Kidney (tissue), 14 donors: ENCODE results near the gene ARPP21. TPM values are rescaled to one million over a fixed set of nuclear protein-coding genes. Genes with fewer than 3 reads are reported as not detected.

ENCODE experiments used
- DNase-seq, 5 donors: peaks; one replicate each; pipeline ENCODE4 v3.0.0-alpha.2; 2013 to 2020
- FAIRE-seq: peaks from 2 replicates; lab custom pipeline; 2012; peaks lifted over from hg19 to GRCh38; lab: Jason Lieb, UNC
- H3K27ac ChIP-seq, 2 donors: one replicate each; pipeline ENCODE4 v1.7.0; 2013; ENCODE audit warnings: low read depth in 2 of 2, low read length in 2 of 2, inconsistent platforms in 1 of 2
- H3K27me3 ChIP-seq: one replicate; pipeline ENCODE4 v1.7.1; 2013; ENCODE audit warnings: low read length, inconsistent platforms; ENCODE audit not compliant: control insufficient read depth, insufficient read depth
- H3K36me3 ChIP-seq, 3 donors: one replicate each; pipeline versions ENCODE4 v1.7.0 to v1.7.1; 2013; ENCODE audit warnings: low read length in 3 of 3, control low read depth in 1 of 3, inconsistent platforms in 1 of 3; ENCODE audit not compliant: insufficient read depth in 3 of 3, control insufficient read depth in 2 of 3
- H3K4me1 ChIP-seq, 3 donors: one replicate each; pipeline versions ENCODE4 v1.7.0 to v1.7.1; 2013; ENCODE audit warnings: low read length in 3 of 3, inconsistent platforms in 1 of 3, low read depth in 1 of 3; ENCODE audit not compliant: control insufficient read depth in 2 of 3, insufficient read depth in 2 of 3
- H3K4me3 ChIP-seq, 3 donors: one replicate each; pipeline versions ENCODE4 v1.7.0 to v1.8.1; 2013; ENCODE audit warnings: low read length in 3 of 3, control low read depth in 1 of 3, inconsistent platforms in 1 of 3
- H3K9ac ChIP-seq, 3 donors: one replicate each; pipeline versions ENCODE4 v1.7.0 to v1.7.1; 2013; ENCODE audit warnings: low read length in 3 of 3, control low read depth in 1 of 3, inconsistent platforms in 1 of 3
- H3K9me3 ChIP-seq, 3 donors: one replicate each; pipeline versions ENCODE4 v1.7.0 to v1.7.1; 2013; ENCODE audit warnings: low read length in 3 of 3, control low read depth in 1 of 3, inconsistent platforms in 1 of 3; ENCODE audit not compliant: control insufficient read depth in 2 of 3, insufficient read depth in 1 of 3
- intact Hi-C: fragments of 100-400 bp; cut with DNase I; formaldehyde crosslinking; loops from one replicate; pipeline ENCODE4 v1.11.1; 2022
- polyA plus RNA-seq: library from polyadenylated mRNA; stranded (reverse); fragments of 350-450 nt; fragmentation: Illumina TruSeq; extraction: RNeasy Lipid Tissue Mini Kit (QIAGEN cat#74804); gene quantifications from one replicate; pipeline ENCODE4 v1.2.3, GENCODE V29; 2014; ENCODE audit warnings: low read depth, low replicate concordance; ENCODE audit not compliant: insufficient read depth
- total RNA-seq: library from RNA; stranded (reverse); fragmentation: NEBNext Ultra II Directional; extraction: Animal tissue kit (Norgen Biotek cat#: 25700); gene quantifications from one replicate; pipeline ENCODE4 v1.2.1, GENCODE V29; 2021
- TF ChIP-seq, protein P1 (sequence below): IDR thresholded peaks from 3 replicates; pipeline ENCODE4 v1.5.1; 2012; ENCODE audit warnings: mild to moderate bottlenecking, moderate library complexity, borderline replicate concordance; ENCODE audit not compliant: insufficient read depth; ENCODE audit errors: extremely low read depth
- donor health status: control.
- donor health status: control.
- donor health status: control.
- donor health status: control.
- donor health status: control.
- donor health status: DM: yes; HTN: yes; CAD: no.
- donor health status: Normal renal cell carcinoma (clear cell type).

Gene ARPP21
- total and polyA plus RNA-seq, 2 donors from 2014 or later = 0.11 to 0.44 TPM

DNA sequence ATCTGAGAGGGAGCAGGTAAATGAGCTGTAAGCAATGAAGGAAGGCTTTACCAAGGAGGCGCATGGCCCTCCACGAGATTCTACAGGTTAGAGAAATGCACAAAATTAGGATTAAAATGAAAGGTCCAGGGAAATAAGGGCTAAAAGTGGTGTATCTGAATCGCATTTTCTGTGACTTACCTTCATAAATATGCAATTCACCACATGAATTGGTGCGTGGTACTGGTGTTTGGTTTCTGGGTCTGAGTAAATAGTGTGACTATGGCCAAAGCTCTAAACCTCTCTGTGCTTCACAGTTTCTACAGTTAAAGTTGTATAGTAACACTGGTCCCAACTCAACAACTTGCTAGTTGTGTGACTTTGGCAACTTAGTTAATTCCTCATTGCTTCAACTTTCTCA lies 8.1 kb downstream of the ARPP21 start:
- H3K27ac ChIP-seq = no peak overlapping the region
- H3K4me3 ChIP-seq = no peak overlapping the region
- H3K4me1 ChIP-seq = no peaks in the 10 kb centered on the region
- DNase-seq (no peak), FAIRE-seq (no peak)
- no peaks in the 10 kb centered on the region for H3K9me3 ChIP-seq
- H3K27me3 ChIP-seq = no peaks in the 10 kb centered on the region
- intact Hi-C loops = no loop called here
- H3K9ac ChIP-seq = no peak overlapping the region
- TF ChIP-seq, protein P1, sequence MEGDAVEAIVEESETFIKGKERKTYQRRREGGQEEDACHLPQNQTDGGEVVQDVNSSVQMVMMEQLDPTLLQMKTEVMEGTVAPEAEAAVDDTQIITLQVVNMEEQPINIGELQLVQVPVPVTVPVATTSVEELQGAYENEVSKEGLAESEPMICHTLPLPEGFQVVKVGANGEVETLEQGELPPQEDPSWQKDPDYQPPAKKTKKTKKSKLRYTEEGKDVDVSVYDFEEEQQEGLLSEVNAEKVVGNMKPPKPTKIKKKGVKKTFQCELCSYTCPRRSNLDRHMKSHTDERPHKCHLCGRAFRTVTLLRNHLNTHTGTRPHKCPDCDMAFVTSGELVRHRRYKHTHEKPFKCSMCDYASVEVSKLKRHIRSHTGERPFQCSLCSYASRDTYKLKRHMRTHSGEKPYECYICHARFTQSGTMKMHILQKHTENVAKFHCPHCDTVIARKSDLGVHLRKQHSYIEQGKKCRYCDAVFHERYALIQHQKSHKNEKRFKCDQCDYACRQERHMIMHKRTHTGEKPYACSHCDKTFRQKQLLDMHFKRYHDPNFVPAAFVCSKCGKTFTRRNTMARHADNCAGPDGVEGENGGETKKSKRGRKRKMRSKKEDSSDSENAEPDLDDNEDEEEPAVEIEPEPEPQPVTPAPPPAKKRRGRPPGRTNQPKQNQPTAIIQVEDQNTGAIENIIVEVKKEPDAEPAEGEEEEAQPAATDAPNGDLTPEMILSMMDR = no peak
- H3K36me3 ChIP-seq = no peaks in the 10 kb centered on the region

DNA sequence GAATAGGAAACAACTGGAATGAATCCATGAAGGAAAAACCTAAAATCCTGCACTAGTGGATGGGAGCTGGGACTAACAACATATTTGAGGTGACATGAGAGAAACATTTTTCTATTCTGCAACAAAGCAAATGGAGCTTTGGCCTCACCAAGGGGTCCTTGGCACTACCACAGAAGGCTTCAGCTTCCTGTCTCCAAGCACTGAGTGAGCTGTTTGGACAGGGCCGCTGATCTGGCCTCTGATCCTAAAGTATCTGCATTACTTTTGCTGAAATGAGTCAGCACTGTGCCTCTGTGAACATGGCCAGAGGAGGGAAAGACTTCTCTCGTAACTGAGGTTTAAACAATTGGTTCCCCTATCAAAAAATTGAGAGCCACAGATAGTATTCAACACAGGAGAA lies 9.0 kb downstream of the ARPP21 start:
- DNase-seq (no peak), FAIRE-seq (no peak)
- Histone ChIP-seq H3K9me3 (no peaks in the 10 kb centered on the region), H3K4me3 (no peak overlapping the region), H3K9ac (no peak overlapping the region), H3K27me3 (no peaks in the 10 kb centered on the region), H3K36me3 (no peaks in the 10 kb centered on the region), H3K27ac (no peak overlapping the region), H3K4me1 (no peaks in the 10 kb centered on the region)
- TF ChIP-seq, protein P1 = no peak
- intact Hi-C loops = no loop called here

DNA sequence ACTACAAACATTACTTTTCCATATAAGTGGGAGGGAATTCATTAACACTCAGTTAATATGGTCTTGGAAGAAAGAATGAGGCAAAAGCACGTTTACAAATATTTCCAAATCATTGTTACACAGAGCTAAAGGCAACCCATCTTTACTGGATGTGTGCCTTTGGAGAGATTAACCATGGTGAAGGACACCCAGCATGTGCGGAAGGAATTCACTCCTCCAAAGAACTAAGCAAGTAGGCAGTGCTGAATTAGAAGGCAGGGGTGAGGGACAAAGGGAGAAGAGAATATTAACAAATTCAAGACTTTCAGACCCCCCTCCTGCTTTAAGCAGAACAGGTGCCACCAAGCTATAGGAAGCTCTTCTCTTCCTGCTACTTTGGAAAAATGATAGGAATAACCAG lies 10.1 kb downstream of the ARPP21 start:
- Histone ChIP-seq H3K9ac (no peak overlapping the region), H3K4me1 (no peaks in the 10 kb centered on the region), H3K36me3 (no peaks in the 10 kb centered on the region), H3K4me3 (no peak overlapping the region), H3K27me3 (no peaks in the 10 kb centered on the region), H3K27ac (no peak overlapping the region), H3K9me3 (no peaks in the 10 kb centered on the region)
- FAIRE-seq (no peak), DNase-seq (no peak)
- intact Hi-C loops = no loop called here
- TF ChIP-seq, protein P1 = no peak

DNA sequence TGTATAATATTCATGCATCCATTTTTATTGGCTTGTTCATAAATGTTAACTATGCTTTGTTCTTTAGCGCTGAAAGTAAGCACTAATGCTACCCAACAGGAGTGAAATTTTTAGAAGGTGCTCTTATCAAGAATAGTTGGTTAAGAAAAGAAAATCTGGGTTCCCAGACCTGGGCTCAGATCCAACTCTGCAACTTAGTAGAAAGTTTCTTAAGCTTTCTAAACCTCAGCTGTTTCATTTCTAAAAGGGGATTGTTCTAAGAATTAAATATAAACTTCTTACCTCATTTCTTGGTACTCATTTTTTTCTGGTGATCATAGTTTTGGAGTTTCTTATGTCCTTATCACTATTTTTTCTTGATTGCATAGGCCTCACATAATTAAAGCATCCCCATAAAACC lies 12.1 kb downstream of the ARPP21 start:
- DNase-seq (no peak), FAIRE-seq (no peak)
- Histone ChIP-seq H3K9ac (no peak overlapping the region), H3K4me1 (no peaks in the 10 kb centered on the region), H3K27me3 (no peaks in the 10 kb centered on the region), H3K9me3 (no peaks in the 10 kb centered on the region), H3K27ac (no peak overlapping the region), H3K36me3 (no peaks in the 10 kb centered on the region), H3K4me3 (no peak overlapping the region)
- intact Hi-C loops = no loop called here
- TF ChIP-seq, protein P1 = no peak
